ENCODE results near the gene HRH3.

DNA sequence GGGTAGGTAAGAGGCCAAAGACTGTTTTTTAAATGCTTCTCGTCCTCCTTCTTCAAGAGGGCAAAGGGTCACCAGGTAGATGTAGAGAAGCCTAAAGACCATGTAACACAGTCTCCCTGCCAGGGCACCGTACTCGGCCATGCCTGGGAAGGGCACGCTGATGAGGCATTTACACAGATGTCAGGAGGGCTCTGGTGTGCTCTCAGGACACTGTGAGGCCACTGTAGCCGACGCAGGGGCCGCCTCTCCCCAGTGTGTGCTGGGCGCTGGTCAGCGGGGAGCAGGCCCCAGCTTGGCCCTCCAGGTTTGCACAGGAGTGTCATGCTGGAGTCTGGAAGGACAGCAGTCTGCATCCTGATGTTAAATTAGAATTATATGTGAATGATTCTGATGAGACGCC, 44.4 kb downstream of the HRH3 start:
- TF ChIP-seq, protein P1, sequence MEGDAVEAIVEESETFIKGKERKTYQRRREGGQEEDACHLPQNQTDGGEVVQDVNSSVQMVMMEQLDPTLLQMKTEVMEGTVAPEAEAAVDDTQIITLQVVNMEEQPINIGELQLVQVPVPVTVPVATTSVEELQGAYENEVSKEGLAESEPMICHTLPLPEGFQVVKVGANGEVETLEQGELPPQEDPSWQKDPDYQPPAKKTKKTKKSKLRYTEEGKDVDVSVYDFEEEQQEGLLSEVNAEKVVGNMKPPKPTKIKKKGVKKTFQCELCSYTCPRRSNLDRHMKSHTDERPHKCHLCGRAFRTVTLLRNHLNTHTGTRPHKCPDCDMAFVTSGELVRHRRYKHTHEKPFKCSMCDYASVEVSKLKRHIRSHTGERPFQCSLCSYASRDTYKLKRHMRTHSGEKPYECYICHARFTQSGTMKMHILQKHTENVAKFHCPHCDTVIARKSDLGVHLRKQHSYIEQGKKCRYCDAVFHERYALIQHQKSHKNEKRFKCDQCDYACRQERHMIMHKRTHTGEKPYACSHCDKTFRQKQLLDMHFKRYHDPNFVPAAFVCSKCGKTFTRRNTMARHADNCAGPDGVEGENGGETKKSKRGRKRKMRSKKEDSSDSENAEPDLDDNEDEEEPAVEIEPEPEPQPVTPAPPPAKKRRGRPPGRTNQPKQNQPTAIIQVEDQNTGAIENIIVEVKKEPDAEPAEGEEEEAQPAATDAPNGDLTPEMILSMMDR (IDR thresholded peaks at IDR 0.05; ENCODE audit: insufficient read depth, low read depth, low read length): no peak
- no peak for TF ChIP-seq EZH2 (IDR thresholded peaks at IDR 0.05; ENCODE audit: insufficient read depth, low read length)

All from astrocyte (in vitro differentiated cells and primary cell).